Peyer's patch (tissue), 4 donors: ENCODE measurements around the gene BIRC2. TPM values are rescaled to one million over a fixed set of nuclear protein-coding genes. Genes with fewer than 3 reads are reported as not detected.

Experiments used
- DNase-seq, 3 donors: peaks; one replicate each; pipeline ENCODE4 v3.0.0-alpha.2; 2017 to 2019
- H3K27ac ChIP-seq, 4 donors: fragments of 200-600 bp; sonication (generic); one replicate each; pipeline ENCODE4 v1.5.1; 2016 to 2019
- H3K27me3 ChIP-seq, 2 donors: fragments of 200-600 bp; sonication (generic); one replicate each; pipeline ENCODE4 v1.5.1; 2019
- H3K36me3 ChIP-seq, 3 donors: fragments of 200-600 bp; sonication (generic); one replicate each; pipeline ENCODE4 v1.5.1; 2016 to 2019
- H3K4me1 ChIP-seq, 4 donors: fragments of 200-600 bp; sonication (generic); one replicate each; pipeline ENCODE4 v1.5.1; 2016 to 2019
- H3K4me3 ChIP-seq, 4 donors: fragments of 200-600 bp; sonication (generic); 1 replicate in 3 of 4; 2 replicates in 1 of 4; pipeline ENCODE4 v1.5.1; 2016 to 2019; ENCODE audit warnings: mild to moderate bottlenecking in 1 of 4
- H3K9me3 ChIP-seq, 4 donors: fragments of 200-600 bp; sonication (generic); one replicate each; pipeline ENCODE4 v1.5.1; 2016 to 2019; ENCODE audit warnings: mild to moderate bottlenecking in 1 of 4
- CTCF ChIP-seq, 6 experiments: fragments of 450-650 bp in 4 of 6; fragments of 200-600 bp in 2 of 6; sonication (generic) in 1 of 6; IDR thresholded peaks; one replicate each; pipeline ENCODE4 v1.5.1; 2017 to 2019; ENCODE audit warnings: antibody characterized with exemption in 6 of 6, mild to moderate bottlenecking in 3 of 6, moderate library complexity in 1 of 6
- POLR2A ChIP-seq, 2 donors: fragments of 450-650 bp; IDR thresholded peaks; one replicate each; pipeline ENCODE4 v1.5.1; 2017; ENCODE audit warnings: antibody characterized with exemption in 2 of 2, mild to moderate bottlenecking in 2 of 2, moderate library complexity in 2 of 2
- total RNA-seq, 4 donors: library from RNA; depleted of rRNA; stranded (reverse); fragments of >200 nt; gene quantifications; one replicate each; pipeline ENCODE4 v1.1.0, GENCODE V29; 2016

BIRC2 gene
- total RNA-seq, 4 donors from 2014 or later: 30.5 to 88.8 (median 60.8) TPM

GRCh38 chr11:102390667-102391465, 43.9 kb downstream of the BIRC2 start:
- no peak overlapping the region for H3K27ac ChIP-seq
- H3K27me3 ChIP-seq: no peaks in the 10 kb centered on the region
- no peaks in the 10 kb centered on the region for H3K4me1 ChIP-seq
- no peak overlapping the region for H3K4me3 ChIP-seq
- H3K36me3 ChIP-seq: peaks cover 0 to 67% (median 0%) of the 10 kb centered on the region in 3 donors
- H3K9me3 ChIP-seq: no peaks in the 10 kb centered on the region
- DNase-seq: peak; percentile 61 to 87 (median 63)
- peak; percentile 65 to 91 (median 86) for TF ChIP-seq CTCF (IDR thresholded peaks at IDR 0.05)
- no peak for TF ChIP-seq POLR2A (IDR thresholded peaks at IDR 0.05)

GRCh38 chr11:102391549-102392237, 44.7 kb downstream of the BIRC2 start:
- H3K9me3 ChIP-seq: no peaks in the 10 kb centered on the region
- peaks cover 0 to 67% (median 0%) of the 10 kb centered on the region in 3 donors for H3K36me3 ChIP-seq
- H3K27me3 ChIP-seq: no peaks in the 10 kb centered on the region
- TF ChIP-seq POLR2A (IDR thresholded peaks at IDR 0.05) (no peak), CTCF (IDR thresholded peaks at IDR 0.05) (no peak)
- no peak for DNase-seq
- no peak overlapping the region for H3K27ac ChIP-seq
- no peak overlapping the region for H3K4me3 ChIP-seq
- no peaks in the 10 kb centered on the region for H3K4me1 ChIP-seq

- Histone ChIP-seq H3K27ac (no peak overlapping the region), H3K9me3 (no peaks in the 10 kb centered on the region), H3K27me3 (no peaks in the 10 kb centered on the region), H3K4me3 (no peak overlapping the region), H3K36me3 (peaks cover 0 to 60% (median 0%) of the 10 kb centered on the region in 3 donors), H3K4me1 (no peaks in the 10 kb centered on the region)
- no peak for DNase-seq
- TF ChIP-seq CTCF (IDR thresholded peaks at IDR 0.05) (no peak), POLR2A (IDR thresholded peaks at IDR 0.05) (no peak)
These were observed 46.3 kb downstream of the BIRC2 start for GRCh38 chr11:102393272-102393730.

- Histone ChIP-seq H3K4me1 (no peaks in the 10 kb centered on the region), H3K9me3 (no peaks in the 10 kb centered on the region), H3K4me3 (no peak overlapping the region), H3K27me3 (no peaks in the 10 kb centered on the region), H3K27ac (no peak overlapping the region), H3K36me3 (peaks cover 0 to 76% (median 0%) of the 10 kb centered on the region in 3 donors)
- TF ChIP-seq POLR2A (IDR thresholded peaks at IDR 0.05): no peak
- TF ChIP-seq CTCF (IDR thresholded peaks at IDR 0.05): no peak
- no peak for DNase-seq
These were observed 48.8 kb downstream of the BIRC2 start for GRCh38 chr11:102395720-102396393.

- Histone ChIP-seq H3K27ac (no peak overlapping the region), H3K4me3 (no peak overlapping the region), H3K36me3 (peaks cover 0 to 76% (median 0%) of the 10 kb centered on the region in 3 donors), H3K9me3 (no peaks in the 10 kb centered on the region), H3K27me3 (no peaks in the 10 kb centered on the region), H3K4me1 (no peaks in the 10 kb centered on the region)
- TF ChIP-seq POLR2A (IDR thresholded peaks at IDR 0.05) (no peak), CTCF (IDR thresholded peaks at IDR 0.05) (no peak)
- DNase-seq: no peak
These were observed 49.9 kb downstream of the BIRC2 start for GRCh38 chr11:102396708-102397563.
